Colonic mucosa (tissue), 4 donors: ENCODE data around the gene CUL4B. TPM values are rescaled to one million over a fixed set of nuclear protein-coding genes. Genes with fewer than 3 reads are reported as not detected.

Source experiments
- DNase-seq: peaks from one replicate; pipeline ENCODE4 v3.0.0-alpha.2; 2020
- H3K27ac ChIP-seq: fragments of 200-600 bp; one replicate; pipeline ENCODE4 v1.8.0; 2021
- H3K27me3 ChIP-seq: fragments of 200-600 bp; one replicate; pipeline ENCODE4 v1.8.0; 2021
- H3K36me3 ChIP-seq: fragments of 200-600 bp; one replicate; pipeline ENCODE4 v1.8.0; 2021
- H3K4me1 ChIP-seq: fragments of 200-600 bp; one replicate; pipeline ENCODE4 v1.8.0; 2021; ENCODE audit warnings: mild to moderate bottlenecking
- H3K4me3 ChIP-seq: fragments of 200-600 bp; one replicate; pipeline ENCODE4 v1.8.0; 2021
- H3K9ac ChIP-seq, 2 donors: one replicate each; pipeline ENCODE4 v1.7.0; 2013; ENCODE audit warnings: control low read depth in 2 of 2, low read depth in 2 of 2, low read length in 2 of 2
- H3K9me3 ChIP-seq: fragments of 200-600 bp; one replicate; pipeline ENCODE4 v1.8.0; 2021
- CTCF ChIP-seq: fragments of 200-600 bp; IDR thresholded peaks from one replicate; pipeline ENCODE4 v1.8.0; 2022; ENCODE audit warnings: antibody characterized with exemption, mild to moderate bottlenecking
- intact Hi-C: fragments of 100-400 bp; cut with DNase I; formaldehyde crosslinking; loops from one replicate; pipeline ENCODE4 v1.14.1; 2022
- total RNA-seq, 2 donors: library from RNA; stranded (reverse); fragmentation: NEBNext Ultra II Directional in 1 of 2; extraction: Animal tissue kit (Norgen Biotek cat#: 25700) in 1 of 2; gene quantifications; one replicate each; pipeline ENCODE4 v1.2.1, GENCODE V29; 2021
- donor health status: healthy.
- donor health status: DM: no; HTN: no; CAD: no.
- donor health status: DM: no; HTN: no; CAD: no.

Gene CUL4B
- total RNA-seq, 2 donors from 2014 or later = 29.7 to 38.1 TPM

- Histone ChIP-seq H3K9ac (no peak overlapping the region), H3K27ac (no peak overlapping the region), H3K9me3 (no peaks in the 10 kb centered on the region), H3K36me3 (no peaks in the 10 kb centered on the region), H3K4me3 (no peak overlapping the region), H3K27me3 (no peaks in the 10 kb centered on the region), H3K4me1 (no peaks in the 10 kb centered on the region)
- intact Hi-C loops = no loop called here
- DNase-seq = no peak
- TF ChIP-seq CTCF = no peak
These were observed 9.3 kb upstream of the CUL4B start for GRCh38 chrX:120570011-120570600.

GRCh38 chrX:120568609-120569008 lies 7.8 kb upstream of the CUL4B start:
- Histone ChIP-seq H3K9ac (no peak overlapping the region), H3K4me1 (no peaks in the 10 kb centered on the region), H3K4me3 (no peak overlapping the region), H3K36me3 (no peaks in the 10 kb centered on the region), H3K27me3 (no peaks in the 10 kb centered on the region), H3K27ac (no peak overlapping the region), H3K9me3 (no peaks in the 10 kb centered on the region)
- no peak for DNase-seq
- intact Hi-C loops = no loop called here
- TF ChIP-seq CTCF = no peak

- intact Hi-C loops = no loop called here
- no peak for TF ChIP-seq CTCF
- H3K9me3 ChIP-seq = no peaks in the 10 kb centered on the region
- no peak for DNase-seq
- H3K4me3 ChIP-seq = no peak overlapping the region
- no peak overlapping the region for H3K27ac ChIP-seq
- no peak overlapping the region for H3K9ac ChIP-seq
- no peaks in the 10 kb centered on the region for H3K27me3 ChIP-seq
- no peaks in the 10 kb centered on the region for H3K4me1 ChIP-seq
- no peaks in the 10 kb centered on the region for H3K36me3 ChIP-seq
These were observed 7.3 kb upstream of the CUL4B start for GRCh38 chrX:120568035-120568434.

GRCh38 chrX:120566817-120567216 lies 6.1 kb upstream of the CUL4B start:
- no peak for TF ChIP-seq CTCF
- no peak for DNase-seq
- no peaks in the 10 kb centered on the region for H3K27me3 ChIP-seq
- H3K36me3 ChIP-seq = no peaks in the 10 kb centered on the region
- no peak overlapping the region for H3K9ac ChIP-seq
- H3K4me1 ChIP-seq = no peaks in the 10 kb centered on the region
- no peak overlapping the region for H3K27ac ChIP-seq
- intact Hi-C loops = no loop called here
- H3K4me3 ChIP-seq = no peak overlapping the region
- H3K9me3 ChIP-seq = no peaks in the 10 kb centered on the region

- no peak for TF ChIP-seq CTCF
- Histone ChIP-seq H3K9ac (no peak overlapping the region), H3K27ac (no peak overlapping the region), H3K9me3 (no peaks in the 10 kb centered on the region), H3K4me1 (no peaks in the 10 kb centered on the region), H3K36me3 (no peaks in the 10 kb centered on the region), H3K27me3 (no peaks in the 10 kb centered on the region), H3K4me3 (no peak overlapping the region)
- intact Hi-C loops = no loop called here
- DNase-seq = no peak
These were observed 4.2 kb upstream of the CUL4B start for GRCh38 chrX:120564925-120565324.
